ENCODE measurements around the gene ZFP14. TPM values are rescaled to one million over a fixed set of nuclear protein-coding genes. Genes with fewer than 3 reads are reported as not detected.

Gene ZFP14
- total and polyA plus RNA-seq, 3 experiments from 2014 or later: 2.1 to 4.5 (median 3.9) TPM

DNA sequence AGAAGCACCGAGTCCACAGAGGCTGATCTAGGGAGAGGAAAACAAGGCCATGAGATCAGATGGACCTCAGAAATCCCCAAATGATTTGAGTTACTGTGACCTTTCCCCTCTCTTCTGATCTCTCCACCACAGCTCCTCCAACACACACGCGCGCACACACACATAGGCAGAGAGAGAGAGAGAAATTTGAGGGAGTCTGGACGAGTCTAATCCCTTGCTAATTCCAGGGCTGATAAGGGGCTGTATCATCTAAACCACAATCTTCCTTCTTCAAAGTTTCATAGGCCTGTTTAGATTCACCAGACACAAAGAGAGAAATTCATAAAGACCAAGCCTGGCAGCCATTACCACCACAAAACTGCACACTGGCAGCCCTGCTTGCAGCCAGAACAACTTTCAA lies 30.8 kb upstream of the ZFP14 start:
- H3K9me3 ChIP-seq (ENCODE audit: low read length): peaks cover 8% of the 10 kb centered on the region

DNA sequence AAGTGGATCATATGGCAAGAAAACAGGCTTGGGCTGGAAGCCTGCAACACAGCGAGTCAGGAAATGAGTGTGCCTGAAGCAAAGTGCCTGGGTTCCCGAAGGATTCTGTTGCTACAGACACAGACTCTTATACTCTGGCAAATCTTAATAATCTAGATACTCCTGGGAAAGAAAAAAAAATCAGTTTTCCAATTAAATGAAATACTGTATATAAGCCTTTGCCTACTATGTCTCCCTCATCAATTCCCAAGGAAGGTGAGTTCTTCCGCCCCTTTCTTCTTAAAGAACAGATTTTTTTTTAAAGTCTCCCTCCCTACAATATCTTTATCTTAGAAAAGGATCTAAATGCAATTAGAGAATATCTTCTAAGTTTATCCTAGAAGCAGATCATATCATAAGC lies 29.1 kb upstream of the ZFP14 start:
- H3K36me3 ChIP-seq (ENCODE audit: insufficient read depth, low read length): peaks cover 35% of the 10 kb centered on the region
- POLR2A ChIA-PET: no interaction called here
- H3K27ac ChIP-seq (ENCODE audit: low read depth, low read length): no peak overlapping the region
- peaks cover 0 to 14% (median 7%) of the 10 kb centered on the region in 3 donors for H3K4me1 Mint-ChIP-seq
- H3K4me3 ChIP-seq (ENCODE audit: low read length): no peak overlapping the region
- no peaks in the 10 kb centered on the region for H3K4me1 ChIP-seq (ENCODE audit: insufficient read depth, low read length)
- H3K9me3 ChIP-seq (ENCODE audit: low read length): peaks cover 8% of the 10 kb centered on the region
- H3K27ac Mint-ChIP-seq: peak overlapping the region in 1 of 8 donors; percentile 70
- H3K27me3 ChIP-seq (ENCODE audit: insufficient read depth, low read length, poor library complexity, severe bottlenecking): no peaks in the 10 kb centered on the region
- H3K36me3 Mint-ChIP-seq: peaks cover 56 to 82% (median 78%) of the 10 kb centered on the region in 3 donors
- H3K27me3 Mint-ChIP-seq: no peaks in the 10 kb centered on the region
- no peak for DNase-seq
- peaks cover 27 to 81% (median 44%) of the 10 kb centered on the region in 5 donors for H3K9me3 Mint-ChIP-seq
- H3K4me3 Mint-ChIP-seq: no peak overlapping the region
- CTCF ChIA-PET: no interaction called here

More for the DNA sequence above, 30.8 kb upstream of the ZFP14 start:
- peaks cover 22 to 75% (median 38%) of the 10 kb centered on the region in 5 donors for H3K9me3 Mint-ChIP-seq
- Histone ChIP-seq H3K4me3 (ENCODE audit: low read length) (no peak overlapping the region), H3K27ac (ENCODE audit: low read depth, low read length) (no peak overlapping the region), H3K4me1 (ENCODE audit: insufficient read depth, low read length) (no peaks in the 10 kb centered on the region), H3K27me3 (ENCODE audit: insufficient read depth, low read length, poor library complexity, severe bottlenecking) (no peaks in the 10 kb centered on the region), H3K36me3 (ENCODE audit: insufficient read depth, low read length) (peaks cover 35% of the 10 kb centered on the region)
- POLR2A ChIA-PET: no interaction called here
- H3K36me3 Mint-ChIP-seq: peaks cover 47 to 74% (median 71%) of the 10 kb centered on the region in 3 donors
- CTCF ChIA-PET: no interaction called here
- DNase-seq: no peak
- H3K4me1 Mint-ChIP-seq: peaks cover 0 to 18% (median 7%) of the 10 kb centered on the region in 3 donors
- no peak overlapping the region for H3K27ac Mint-ChIP-seq
- peak overlapping the region in 1 of 7 donors; percentile 11 for H3K4me3 Mint-ChIP-seq
- H3K27me3 Mint-ChIP-seq: no peaks in the 10 kb centered on the region

DNA sequence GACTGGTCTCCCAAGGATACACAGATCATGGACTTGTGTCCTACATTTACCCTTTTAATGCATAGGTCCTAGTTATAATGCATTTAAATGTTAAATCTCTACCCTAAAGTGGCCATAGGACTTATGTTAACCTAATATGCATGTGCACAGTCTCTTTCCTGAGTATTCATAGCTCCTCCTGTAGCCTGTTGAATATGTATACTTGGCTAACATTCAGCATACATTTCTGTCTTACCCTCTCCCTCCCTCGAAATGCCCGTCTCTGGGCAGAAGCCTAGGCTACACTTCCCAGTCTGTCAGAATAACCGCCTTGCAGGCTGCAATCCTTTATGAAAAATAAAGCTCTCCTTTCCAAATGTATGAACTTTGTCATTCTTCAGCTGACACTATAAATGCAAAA lies 25.5 kb upstream of the ZFP14 start:
- Histone ChIP-seq H3K27ac (ENCODE audit: low read depth, low read length) (no peak overlapping the region), H3K9me3 (ENCODE audit: low read length) (peaks cover 12% of the 10 kb centered on the region), H3K36me3 (ENCODE audit: insufficient read depth, low read length) (peaks cover 40% of the 10 kb centered on the region), H3K4me3 (ENCODE audit: low read length) (no peak overlapping the region), H3K4me1 (ENCODE audit: insufficient read depth, low read length) (no peaks in the 10 kb centered on the region), H3K27me3 (ENCODE audit: insufficient read depth, low read length, poor library complexity, severe bottlenecking) (no peaks in the 10 kb centered on the region)
- H3K27me3 Mint-ChIP-seq: no peaks in the 10 kb centered on the region
- no peak for DNase-seq
- ChIA-PET POLR2A (no interaction called here), CTCF (no interaction called here)
- H3K9me3 Mint-ChIP-seq: peaks cover 42 to 75% (median 58%) of the 10 kb centered on the region in 5 donors
- H3K36me3 Mint-ChIP-seq: peaks cover 63 to 89% (median 83%) of the 10 kb centered on the region in 3 donors
- H3K4me3 Mint-ChIP-seq: no peak overlapping the region
- no peak overlapping the region for H3K27ac Mint-ChIP-seq
- peaks cover 0 to 2% (median 2%) of the 10 kb centered on the region in 3 donors for H3K4me1 Mint-ChIP-seq

DNA sequence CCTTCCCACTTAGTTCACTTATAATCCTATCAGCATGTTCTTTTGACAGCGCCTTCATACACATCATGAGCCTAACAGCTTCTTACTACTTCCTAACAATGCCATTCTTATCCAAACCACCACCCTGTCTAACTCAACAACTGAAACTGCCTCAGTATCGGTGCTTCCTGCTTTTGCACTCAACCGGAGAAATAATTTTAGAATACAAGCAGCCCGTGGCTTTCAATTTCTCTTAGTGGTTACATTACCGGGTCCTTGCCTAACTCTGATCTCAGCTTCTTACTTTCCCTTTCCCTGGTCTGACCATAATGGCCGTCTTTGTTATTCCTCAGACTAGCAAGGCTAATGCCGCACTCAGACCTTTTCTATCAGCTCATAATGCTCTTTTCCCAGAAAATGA lies 22.5 kb upstream of the ZFP14 start:
- ChIA-PET POLR2A (no interaction called here), CTCF (no interaction called here)
- Mint-ChIP-seq H3K27ac (no peak overlapping the region), H3K27me3 (no peaks in the 10 kb centered on the region), H3K9me3 (peaks cover 46 to 77% (median 64%) of the 10 kb centered on the region in 5 donors), H3K36me3 (peaks cover 57 to 86% (median 81%) of the 10 kb centered on the region in 3 donors), H3K4me1 (peaks cover 0 to 2% (median 0%) of the 10 kb centered on the region in 3 donors), H3K4me3 (peak overlapping the region in 1 of 7 donors; percentile 54)
- Histone ChIP-seq H3K27ac (ENCODE audit: low read depth, low read length) (no peak overlapping the region), H3K4me3 (ENCODE audit: low read length) (no peak overlapping the region), H3K36me3 (ENCODE audit: insufficient read depth, low read length) (peaks cover 20% of the 10 kb centered on the region), H3K9me3 (ENCODE audit: low read length) (peaks cover 9% of the 10 kb centered on the region), H3K27me3 (ENCODE audit: insufficient read depth, low read length, poor library complexity, severe bottlenecking) (no peaks in the 10 kb centered on the region), H3K4me1 (ENCODE audit: insufficient read depth, low read length) (no peaks in the 10 kb centered on the region)
- no peak for DNase-seq

DNA sequence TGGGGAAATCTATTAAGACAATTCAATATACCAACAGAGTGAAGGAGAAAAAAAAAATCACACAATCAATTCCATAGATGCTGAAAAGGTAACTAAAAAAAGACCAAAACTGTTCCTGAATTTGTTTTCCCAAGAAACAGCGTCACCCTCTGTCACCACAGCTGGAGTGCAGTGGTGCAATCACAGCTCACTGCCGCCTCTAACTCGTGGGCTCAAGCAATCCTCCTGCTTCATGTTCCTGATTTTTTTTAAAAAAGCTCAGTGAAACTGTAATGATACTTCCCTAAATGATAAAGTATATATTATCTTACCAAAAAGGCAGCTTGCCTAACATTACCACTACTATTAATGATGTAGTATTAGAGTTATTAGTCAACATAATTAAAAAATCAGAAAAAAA lies 19.6 kb upstream of the ZFP14 start:
- Histone ChIP-seq H3K27ac (ENCODE audit: low read depth, low read length) (no peak overlapping the region), H3K36me3 (ENCODE audit: insufficient read depth, low read length) (peaks cover 28% of the 10 kb centered on the region), H3K4me3 (ENCODE audit: low read length) (no peak overlapping the region), H3K27me3 (ENCODE audit: insufficient read depth, low read length, poor library complexity, severe bottlenecking) (no peaks in the 10 kb centered on the region), H3K9me3 (ENCODE audit: low read length) (peaks cover 26% of the 10 kb centered on the region), H3K4me1 (ENCODE audit: insufficient read depth, low read length) (no peaks in the 10 kb centered on the region)
- POLR2A ChIA-PET: no interaction called here
- Mint-ChIP-seq H3K4me3 (no peak overlapping the region), H3K9me3 (peaks cover 46 to 77% (median 75%) of the 10 kb centered on the region in 5 donors), H3K27me3 (no peaks in the 10 kb centered on the region), H3K4me1 (peaks cover 0 to 2% (median 0%) of the 10 kb centered on the region in 3 donors), H3K27ac (no peak overlapping the region), H3K36me3 (peaks cover 53 to 80% (median 75%) of the 10 kb centered on the region in 3 donors)
- CTCF ChIA-PET: no interaction called here
- no peak for DNase-seq

DNA sequence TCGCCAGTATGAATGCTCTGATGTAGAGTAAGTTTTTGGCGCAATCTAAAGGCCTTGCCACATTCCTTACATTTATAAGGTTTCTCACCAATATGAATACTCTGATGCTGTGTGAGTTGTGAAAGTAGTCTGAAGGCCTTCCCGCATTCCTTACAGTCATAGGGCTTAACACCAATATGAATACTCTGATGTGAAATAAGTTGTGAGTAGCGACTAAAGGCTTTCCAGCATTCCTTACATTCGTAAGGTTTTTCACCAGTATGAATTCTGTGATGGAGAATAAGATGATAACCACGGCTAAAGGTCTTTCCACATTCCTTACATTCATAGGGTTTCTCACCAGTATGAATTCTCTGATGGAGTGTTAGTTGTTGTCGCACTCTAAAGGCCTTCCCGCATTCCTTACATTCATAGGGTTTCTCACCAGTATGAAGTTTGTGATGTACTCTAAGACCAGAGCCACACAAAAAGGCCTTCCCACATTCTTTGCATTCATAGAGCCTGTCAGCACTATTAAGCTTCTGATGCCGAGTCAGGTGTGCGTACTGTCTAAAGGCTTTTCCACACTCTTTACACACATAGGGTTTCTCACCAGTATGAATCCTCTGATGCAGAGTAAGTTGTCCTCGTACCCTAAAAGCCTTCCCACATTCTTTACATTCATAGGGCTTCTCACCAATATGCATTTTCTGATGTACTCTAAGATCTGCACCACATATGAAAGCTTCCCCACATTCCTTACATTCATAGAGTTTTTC lies 14.1 kb upstream of the ZFP14 start:
- peaks cover 42 to 86% (median 82%) of the 10 kb centered on the region in 5 donors for H3K9me3 Mint-ChIP-seq
- no peaks in the 10 kb centered on the region for H3K4me1 ChIP-seq (ENCODE audit: insufficient read depth, low read length)
- no peak overlapping the region for H3K27ac ChIP-seq (ENCODE audit: low read depth, low read length)
- no peaks in the 10 kb centered on the region for H3K27me3 Mint-ChIP-seq
- CTCF ChIA-PET: no interaction called here
- H3K27me3 ChIP-seq (ENCODE audit: insufficient read depth, low read length, poor library complexity, severe bottlenecking): no peaks in the 10 kb centered on the region
- POLR2A ChIA-PET: no interaction called here
- H3K36me3 ChIP-seq (ENCODE audit: insufficient read depth, low read length): peaks cover 28% of the 10 kb centered on the region
- no peak for DNase-seq
- H3K36me3 Mint-ChIP-seq: peaks cover 30 to 57% (median 56%) of the 10 kb centered on the region in 3 donors
- peaks cover 57% of the 10 kb centered on the region for H3K9me3 ChIP-seq (ENCODE audit: low read length)
- H3K4me3 ChIP-seq (ENCODE audit: low read length): peak overlapping the region; percentile 10
- H3K4me3 Mint-ChIP-seq: no peak overlapping the region
- H3K4me1 Mint-ChIP-seq: no peaks in the 10 kb centered on the region
- no peak overlapping the region for H3K27ac Mint-ChIP-seq

DNA sequence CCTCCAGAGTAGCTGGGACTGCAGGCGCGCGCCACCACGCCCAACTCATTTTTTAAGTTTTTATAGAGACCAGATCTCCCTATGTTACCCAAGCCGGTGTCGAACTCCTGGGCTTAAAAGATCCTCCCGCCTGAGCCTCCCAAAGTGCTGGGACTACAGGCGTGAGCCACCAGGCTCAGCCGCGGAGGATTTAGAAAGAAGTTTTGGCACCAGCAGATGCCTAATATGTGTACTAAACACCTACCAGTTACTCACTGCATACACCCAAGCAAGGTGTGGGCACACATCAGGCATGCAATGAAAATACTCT lies 464 bp upstream of the ZFP14 start:
- Mint-ChIP-seq H3K27me3 (peaks cover 0 to 2% of the 10 kb centered on the region in 2 donors), H3K4me1 (peaks cover 24 to 33% (median 28%) of the 10 kb centered on the region in 3 donors), H3K36me3 (peaks cover 0 to 25% (median 19%) of the 10 kb centered on the region in 3 donors), H3K4me3 (peak overlapping the region; percentile 30 to 99 (median 93)), H3K9me3 (peaks cover 4 to 16% (median 6%) of the 10 kb centered on the region in 5 donors), H3K27ac (peak overlapping the region in 4 of 8 donors; percentile 3 to 70 (median 53))
- H3K4me1 ChIP-seq (ENCODE audit: insufficient read depth, low read length): peaks cover 15% of the 10 kb centered on the region
- peak overlapping the region; percentile 77 for H3K4me3 ChIP-seq (ENCODE audit: low read length)
- ChIA-PET POLR2A (interaction anchor here (1.1 to 1.3 kb wide), 2 partner anchors 40 to 831 kb away, joined by 3 to 4 read pairs; partner anchors contain the start of gene ZNF585B), CTCF (no interaction called here)
- H3K36me3 ChIP-seq (ENCODE audit: insufficient read depth, low read length): no peaks in the 10 kb centered on the region
- no peaks in the 10 kb centered on the region for H3K9me3 ChIP-seq (ENCODE audit: low read length)
- H3K27ac ChIP-seq (ENCODE audit: low read depth, low read length): peak overlapping the region; percentile 92
- H3K27me3 ChIP-seq (ENCODE audit: insufficient read depth, low read length, poor library complexity, severe bottlenecking): no peaks in the 10 kb centered on the region
- DNase-seq: no peak

DNA sequence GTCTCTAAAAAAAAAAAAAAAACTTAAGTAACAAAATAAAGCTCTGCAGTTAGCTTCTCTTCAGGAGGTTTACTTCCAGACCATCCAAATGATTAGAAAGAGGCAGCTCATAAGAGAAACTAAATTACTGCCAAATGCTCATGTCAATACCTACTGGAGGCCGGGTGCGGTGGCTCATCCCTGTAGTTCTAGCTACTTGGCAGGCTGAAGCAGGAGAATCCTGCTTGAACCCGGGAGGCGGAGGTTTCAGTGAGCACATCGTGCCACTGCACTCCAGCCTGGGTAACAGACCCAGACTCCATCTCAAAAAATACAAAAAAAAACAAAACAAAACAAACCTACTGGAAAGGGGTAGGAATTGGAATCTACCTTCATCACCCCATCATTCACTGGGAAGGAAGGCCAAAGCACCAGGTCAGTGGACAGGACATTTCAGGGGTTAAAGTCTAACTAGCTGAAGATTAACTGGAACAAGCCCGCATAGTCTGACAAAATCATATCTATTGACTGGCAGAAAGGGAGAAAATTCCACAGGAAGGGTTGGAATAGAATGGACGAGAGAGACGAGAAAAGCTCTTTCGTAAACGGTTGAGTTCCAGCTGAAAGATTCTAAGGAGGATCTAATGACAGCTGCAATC lies 1.3 kb downstream of the ZFP14 start:
- CTCF ChIA-PET: no interaction called here
- Histone ChIP-seq H3K27me3 (ENCODE audit: insufficient read depth, low read length, poor library complexity, severe bottlenecking) (no peaks in the 10 kb centered on the region), H3K36me3 (ENCODE audit: insufficient read depth, low read length) (no peaks in the 10 kb centered on the region), H3K4me1 (ENCODE audit: insufficient read depth, low read length) (peaks cover 15% of the 10 kb centered on the region), H3K9me3 (ENCODE audit: low read length) (no peaks in the 10 kb centered on the region), H3K4me3 (ENCODE audit: low read length) (peak overlapping the region; percentile 77), H3K27ac (ENCODE audit: low read depth, low read length) (no peak overlapping the region)
- Mint-ChIP-seq H3K4me1 (peaks cover 25 to 36% (median 31%) of the 10 kb centered on the region in 3 donors), H3K27ac (peak overlapping the region; percentile 38 to 97 (median 92)), H3K36me3 (peaks cover 3 to 27% (median 23%) of the 10 kb centered on the region in 3 donors), H3K27me3 (peaks cover 0 to 2% of the 10 kb centered on the region in 2 donors), H3K9me3 (peaks cover 0 to 25% (median 6%) of the 10 kb centered on the region in 5 donors), H3K4me3 (peak overlapping the region; percentile 93 to 99 (median 96))
- no peak for DNase-seq
- POLR2A ChIA-PET: interaction anchor here (1.4 kb wide), 1 partner anchor 227 kb away, joined by 5 read pairs; the partner anchor contains the start of gene ZNF382

Data from CD8-positive, alpha-beta memory T cell (primary cell).